NCI-H2196 (cell line): ENCODE results near the gene SSH2.
"Not testable (repeated sequence)": the region's sequence is repeated elsewhere in the genome, so short reads cannot be mapped to it uniquely, and the experiment has no call there.

Experiments used
- DNase-seq: peaks from one replicate; lab custom pipeline; 2025; ENCODE audit not compliant: unreplicated experiment; lab: John Stamatoyannopoulos, UW

The SSH2 gene

GRCh38 chr17:29682054-29682453, 248.0 kb downstream of the SSH2 start:
- no peak for DNase-seq

GRCh38 chr17:29677824-29678223, 252.2 kb downstream of the SSH2 start:
- no peak for DNase-seq

- no peak for DNase-seq
These were observed 252.7 kb downstream of the SSH2 start for GRCh38 chr17:29677221-29677791.

GRCh38 chr17:29675961-29676360, 254.1 kb downstream of the SSH2 start:
- not testable (repeated sequence) for DNase-seq

DNA sequence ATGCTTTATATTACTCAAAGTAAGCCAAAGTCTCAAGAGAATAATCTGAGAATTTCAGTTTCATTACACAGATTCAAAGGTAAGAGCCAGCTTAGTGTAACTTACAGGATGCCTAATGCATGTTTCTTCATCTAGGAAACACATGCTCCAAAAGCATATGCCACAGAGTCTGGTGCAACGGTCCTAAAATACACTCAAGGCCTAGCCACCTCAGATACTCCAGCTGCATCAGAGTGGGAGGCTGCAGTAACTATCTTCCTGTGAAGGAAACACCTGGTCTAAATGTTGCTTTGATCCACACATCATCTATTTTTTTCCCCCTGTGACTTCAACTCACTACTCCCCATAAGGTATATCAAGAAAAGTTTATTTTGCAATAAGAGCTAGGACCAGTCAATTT, 255.7 kb downstream of the SSH2 start:
- no peak for DNase-seq

DNA sequence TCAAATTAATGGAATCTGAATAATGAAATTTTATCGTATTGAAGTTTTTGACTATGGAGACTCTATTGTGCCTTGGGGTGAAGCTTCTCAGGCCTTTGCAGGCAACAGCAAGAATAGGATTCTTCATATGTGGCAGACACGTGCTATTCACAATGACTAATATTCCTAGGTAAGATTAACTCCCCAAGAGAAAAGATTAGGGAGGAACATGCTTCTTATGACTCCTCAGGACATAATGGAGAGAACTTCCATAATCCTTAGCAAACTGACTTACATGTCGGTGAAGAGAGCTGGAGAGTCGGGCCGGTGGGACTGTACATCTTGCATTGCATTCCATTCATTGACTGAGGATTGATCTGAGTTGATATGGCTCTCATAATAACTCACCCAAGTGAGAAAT, 258.4 kb downstream of the SSH2 start:
- no peak for DNase-seq

DNA sequence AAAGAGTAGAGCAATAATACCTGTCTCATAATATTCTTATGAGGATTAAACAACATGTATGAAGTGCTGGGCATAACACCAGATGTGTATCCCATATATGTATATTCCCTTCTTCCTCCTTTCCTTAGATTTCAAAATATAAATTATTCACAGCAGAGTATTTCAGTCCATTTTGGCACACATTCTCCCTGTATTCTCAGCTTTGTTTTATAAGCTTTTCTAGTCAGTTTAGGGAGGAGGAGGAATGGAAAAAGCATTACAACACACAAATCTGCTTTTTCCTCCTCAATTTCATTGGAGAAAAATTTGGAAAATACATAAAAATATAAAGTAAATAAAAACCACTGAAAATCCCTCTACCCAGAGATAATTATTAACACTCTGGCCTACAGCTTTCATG, 260.8 kb downstream of the SSH2 start:
- no peak for DNase-seq

DNA sequence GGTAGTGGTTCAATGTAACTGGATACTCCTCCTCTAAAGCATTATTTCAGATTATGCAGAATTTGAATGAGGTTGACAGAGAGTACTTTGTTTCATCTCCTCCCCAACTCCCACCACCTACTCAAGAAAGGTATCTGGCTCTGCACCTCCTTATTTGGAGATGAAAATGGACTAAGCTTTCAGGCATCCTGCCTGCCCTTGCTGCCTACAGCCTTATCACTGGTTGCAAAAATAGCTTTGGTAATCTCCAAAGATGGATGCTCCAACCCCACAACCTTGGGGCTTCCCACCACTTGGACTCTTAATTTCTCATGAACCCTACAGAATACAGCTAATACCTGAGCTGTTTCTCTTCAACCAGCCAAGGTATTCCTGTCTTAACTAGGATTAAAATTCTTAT, 262.1 kb downstream of the SSH2 start:
- no peak for DNase-seq

GRCh38 chr17:29665481-29665810, 264.6 kb downstream of the SSH2 start:
- no peak for DNase-seq

DNA sequence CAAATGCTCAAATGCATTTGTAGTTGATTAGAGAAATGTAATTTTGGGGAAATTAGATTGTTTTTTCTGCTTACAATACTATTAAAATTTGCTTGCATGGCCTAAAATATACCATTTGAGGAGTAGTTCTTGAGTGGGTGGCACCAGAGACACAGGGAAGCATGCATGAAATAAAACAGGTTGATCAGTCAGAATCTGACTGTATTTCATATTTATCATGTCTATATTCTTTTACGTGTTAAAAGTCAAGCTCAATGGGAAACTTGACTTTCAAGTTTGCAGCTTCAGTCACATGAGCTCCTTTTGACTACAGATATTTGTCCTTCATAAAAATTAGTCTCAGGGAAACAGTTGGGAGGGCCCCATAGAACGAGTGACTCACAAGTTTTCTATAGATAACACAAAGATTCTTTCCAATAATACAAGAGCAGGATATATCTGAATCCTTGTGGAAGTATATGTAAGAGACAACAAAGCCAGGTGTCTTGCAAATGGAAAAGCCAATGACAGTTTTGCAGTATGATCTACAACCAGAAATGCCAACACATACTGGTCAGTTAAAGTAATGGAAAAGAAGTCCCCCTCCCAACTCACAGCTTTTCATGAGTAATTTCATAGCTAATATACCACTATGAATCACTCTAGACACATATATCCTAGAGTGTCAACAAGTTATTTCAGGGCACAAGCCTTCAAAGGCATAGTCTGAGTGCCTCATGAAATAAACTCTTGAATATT, 265.1 kb downstream of the SSH2 start:
- DNase-seq: no peak

GRCh38 chr17:29663155-29663554, 266.9 kb downstream of the SSH2 start:
- peak; percentile 8 for DNase-seq

DNA sequence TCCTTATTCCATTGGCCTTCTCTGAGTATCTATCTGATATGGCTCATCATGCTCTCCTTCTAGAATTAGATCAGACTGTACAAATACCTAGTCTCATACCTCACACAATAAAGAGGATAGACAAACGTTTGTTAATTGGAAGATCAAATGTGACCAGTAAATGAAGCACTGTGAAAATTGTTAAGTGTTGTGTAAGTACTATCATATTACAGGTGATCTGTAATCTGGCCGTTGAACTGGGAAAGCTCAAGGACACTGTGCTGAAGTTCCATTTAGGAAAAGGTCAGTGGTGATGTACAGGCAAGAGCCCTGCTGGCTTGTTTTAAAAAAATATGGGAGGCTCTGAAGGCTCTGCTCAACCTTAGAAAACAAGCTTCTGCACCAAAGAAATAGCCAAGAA, 268.8 kb downstream of the SSH2 start:
- peak; percentile 17 for DNase-seq

DNA sequence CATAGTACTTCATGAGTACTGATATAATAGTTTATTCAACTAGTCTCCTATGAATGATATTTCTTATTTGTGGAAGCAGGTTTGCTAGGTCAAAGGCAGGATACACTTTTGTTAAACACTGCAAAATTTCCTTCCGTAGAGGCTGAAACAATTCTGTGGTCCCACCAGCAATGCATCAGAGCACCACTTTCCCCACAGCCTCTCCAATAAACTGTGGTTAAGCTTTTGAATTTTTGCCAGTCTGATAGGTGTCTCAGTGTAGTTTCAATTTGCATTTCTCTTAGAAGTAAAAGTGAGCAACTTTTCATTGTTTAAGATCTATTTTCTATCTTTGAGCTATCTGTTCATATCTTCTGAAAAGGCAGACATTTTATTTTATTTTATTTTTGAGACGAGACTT, 270.9 kb downstream of the SSH2 start:
- DNase-seq: no peak

DNA sequence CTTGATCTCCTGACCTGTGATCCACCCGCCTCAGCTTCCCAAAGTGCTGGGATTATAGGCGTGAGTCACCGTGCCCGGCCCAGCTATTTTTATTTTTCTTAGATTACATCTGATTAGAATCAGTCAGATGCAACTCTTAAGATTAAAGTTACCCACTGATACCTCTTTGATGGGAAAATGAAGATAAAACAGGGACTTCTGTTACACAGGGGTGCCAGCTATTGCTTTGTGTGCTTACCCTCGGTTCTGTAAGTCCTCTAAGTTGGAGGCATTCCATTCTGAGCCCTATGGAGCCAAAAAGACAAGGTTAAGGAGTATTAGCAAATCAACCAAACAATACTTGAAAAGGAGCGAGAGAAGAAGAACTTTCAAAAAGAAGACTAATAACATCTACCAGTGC, 274.7 kb downstream of the SSH2 start:
- DNase-seq: no peak

DNA sequence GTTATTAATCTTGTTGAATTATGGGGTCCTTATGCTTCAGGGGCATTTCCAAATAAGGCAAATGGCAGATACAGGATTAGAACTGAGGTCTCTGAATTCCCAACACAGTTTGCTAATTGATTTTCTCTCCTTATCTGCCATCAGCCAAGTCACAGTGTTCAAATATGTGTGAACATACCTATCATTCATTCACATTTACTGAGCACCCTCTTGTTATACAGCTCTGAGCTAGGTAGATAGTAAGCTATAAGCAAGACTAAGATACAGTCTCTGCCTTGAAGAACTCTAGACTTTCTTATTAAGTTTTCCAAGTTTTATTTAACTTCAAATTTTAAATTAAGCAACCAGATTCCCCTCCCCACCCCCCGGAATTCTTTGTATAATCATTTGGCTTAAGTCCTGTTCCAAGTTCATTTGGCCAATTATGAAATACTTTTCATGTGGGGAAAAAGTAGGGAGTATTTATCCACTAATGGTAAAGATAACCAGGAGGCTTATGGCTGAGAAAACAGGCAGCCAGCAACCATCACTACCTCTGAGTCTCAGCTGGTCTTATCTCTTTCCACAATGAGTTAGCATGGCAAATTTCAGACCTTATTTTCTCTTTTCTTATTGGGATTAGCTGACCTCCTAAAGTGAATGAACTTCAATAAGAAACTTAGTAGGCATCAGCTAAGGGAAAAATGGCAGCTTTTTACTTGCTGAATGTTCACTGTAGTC, 275.9 kb downstream of the SSH2 start:
- no peak for DNase-seq

- no peak for DNase-seq
These were observed 277.1 kb downstream of the SSH2 start for GRCh38 chr17:29652976-29653375.

GRCh38 chr17:29651913-29652312, 278.1 kb downstream of the SSH2 start:
- not testable (repeated sequence) for DNase-seq

- DNase-seq: no peak
These were observed 279.6 kb downstream of the SSH2 start for GRCh38 chr17:29650396-29650795.

GRCh38 chr17:29649359-29649758, 280.7 kb downstream of the SSH2 start:
- DNase-seq: no peak

GRCh38 chr17:29648005-29648404, 282.0 kb downstream of the SSH2 start:
- no peak for DNase-seq

GRCh38 chr17:29645515-29646051, 284.4 kb downstream of the SSH2 start:
- no peak for DNase-seq

GRCh38 chr17:29643817-29644160, 286.2 kb downstream of the SSH2 start:
- DNase-seq: no peak
